Mesendoderm (in vitro differentiated cells): ENCODE results near the gene PRMT3.

Source experiments
- DNase-seq: peaks from one replicate; pipeline ENCODE4 v3.0.0; 2013
- H2AK5ac ChIP-seq: 2 replicates; pipeline ENCODE4 v1.6.1; 2013; ENCODE audit warnings: low read length, inconsistent platforms
- H2BK120ac ChIP-seq: 2 replicates; pipeline ENCODE4 v1.6.1; 2013; ENCODE audit warnings: low read depth, mild to moderate bottlenecking, low read length, moderate library complexity, mixed read lengths
- H2BK15ac ChIP-seq: replicated peaks from 2 replicates; pipeline ENCODE4 v1.6.1; 2013; ENCODE audit warnings: low read depth, mild to moderate bottlenecking, moderate library complexity
- H2BK5ac ChIP-seq: 2 replicates; pipeline ENCODE4 v1.6.1; 2013; ENCODE audit warnings: low read length, inconsistent platforms
- H3K18ac ChIP-seq: 2 replicates; pipeline ENCODE4 v1.6.1; 2013; ENCODE audit warnings: mild to moderate bottlenecking, low read length, mixed read lengths
- H3K23ac ChIP-seq: one replicate; pipeline ENCODE4 v1.6.1; 2013; ENCODE audit warnings: low read length
- H3K27ac ChIP-seq: 2 replicates; pipeline ENCODE4 v1.5.1; 2013; ENCODE audit warnings: low read depth, mild to moderate bottlenecking, inconsistent platforms, low read length, moderate library complexity
- H3K27me3 ChIP-seq: 2 replicates; pipeline ENCODE4 v1.6.1; 2013; ENCODE audit warnings: low read length, control low read depth, mild to moderate bottlenecking, inconsistent platforms; ENCODE audit not compliant: insufficient read depth, poor library complexity
- H3K36me3 ChIP-seq: 2 replicates; pipeline ENCODE4 v1.6.1; 2013; ENCODE audit warnings: low read length, inconsistent platforms; ENCODE audit not compliant: control insufficient read depth, insufficient read depth
- H3K4ac ChIP-seq: one replicate; pipeline ENCODE4 v1.6.1; 2013; ENCODE audit warnings: low read depth, mild to moderate bottlenecking, low read length, moderate library complexity
- H3K4me1 ChIP-seq: 2 replicates; pipeline ENCODE4 v1.6.1; 2013; ENCODE audit warnings: low read depth, low read length, inconsistent platforms; ENCODE audit not compliant: control insufficient read depth
- H3K4me2 ChIP-seq: 2 replicates; pipeline ENCODE4 v1.6.1; 2013; ENCODE audit warnings: low read length
- H3K4me3 ChIP-seq: 2 replicates; pipeline ENCODE4 v1.5.1; 2013; ENCODE audit warnings: mild to moderate bottlenecking, low read length
- H3K56ac ChIP-seq: one replicate; pipeline ENCODE4 v1.6.1; 2013; ENCODE audit warnings: low read length
- H3K79me1 ChIP-seq: 2 replicates; pipeline ENCODE4 v1.6.1; 2013; ENCODE audit warnings: low read length, inconsistent platforms
- H3K79me2 ChIP-seq: 2 replicates; pipeline ENCODE4 v1.6.1; 2013; ENCODE audit warnings: mild to moderate bottlenecking, low read length; ENCODE audit not compliant: control insufficient read depth, insufficient read depth
- H3K9ac ChIP-seq: 2 replicates; pipeline ENCODE4 v1.6.1; 2013; ENCODE audit warnings: low read length, inconsistent platforms
- H4K5ac ChIP-seq: one replicate; pipeline ENCODE4 v1.6.1; 2013; ENCODE audit warnings: low read length
- H4K8ac ChIP-seq: one replicate; pipeline ENCODE4 v1.6.1; 2013; ENCODE audit warnings: low read depth, mild to moderate bottlenecking, control low read depth, low read length, moderate library complexity
- WGBS: extraction: QIAGEN DNeasy Blood & Tissue Kit; methylation state at CpG from one replicate; pipeline ENCODE4 v1.1.7; 2013; ENCODE audit warnings: low lambda C conversion rate, missing lambda C conversion rate; ENCODE audit not compliant: insufficient coverage; ENCODE audit errors: extremely low coverage; 5-methylcytosine and 5-hydroxymethylcytosine counted together

Gene PRMT3

DNA sequence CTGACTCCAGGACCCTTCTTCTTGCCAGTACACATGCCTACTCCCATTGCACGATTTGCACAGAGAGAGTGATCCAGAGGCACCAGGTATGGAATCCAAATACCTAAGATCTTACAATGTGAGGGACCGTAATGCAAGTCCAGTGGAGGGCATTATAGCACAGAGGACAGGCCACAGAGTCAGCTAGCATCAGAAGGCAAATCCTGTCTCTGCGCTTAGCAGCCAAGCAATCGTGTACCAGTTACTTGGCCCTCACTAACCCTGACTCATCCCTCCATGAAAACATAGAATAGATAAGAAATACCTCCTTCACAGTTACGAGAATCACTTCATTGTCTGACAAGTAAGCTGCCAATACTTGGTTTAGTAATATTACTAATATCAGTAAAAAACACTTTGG is 142.2 kb downstream of the PRMT3 start:
- Histone ChIP-seq H3K9ac (no peak overlapping the region), H3K4me1 (no peaks in the 10 kb centered on the region), H3K79me2 (no peaks in the 10 kb centered on the region), H4K5ac (no peak overlapping the region), H2AK5ac (no peak overlapping the region), H3K4me2 (no peak overlapping the region), H3K23ac (no peak overlapping the region), H3K4me3 (no peak overlapping the region), H3K27ac (no peak overlapping the region), H3K27me3 (no peaks in the 10 kb centered on the region), H3K79me1 (no peaks in the 10 kb centered on the region), H2BK120ac (no peak overlapping the region), H3K56ac (no peak overlapping the region), H2BK5ac (no peak overlapping the region), H4K8ac (no peak overlapping the region), H3K18ac (no peak overlapping the region), H3K4ac (no peak overlapping the region), H2BK15ac (no peak overlapping the region), H3K36me3 (no peaks in the 10 kb centered on the region)
- no CpG with 5 or more reads among the region's 5 CpGs for WGBS
- DNase-seq: no peak

DNA sequence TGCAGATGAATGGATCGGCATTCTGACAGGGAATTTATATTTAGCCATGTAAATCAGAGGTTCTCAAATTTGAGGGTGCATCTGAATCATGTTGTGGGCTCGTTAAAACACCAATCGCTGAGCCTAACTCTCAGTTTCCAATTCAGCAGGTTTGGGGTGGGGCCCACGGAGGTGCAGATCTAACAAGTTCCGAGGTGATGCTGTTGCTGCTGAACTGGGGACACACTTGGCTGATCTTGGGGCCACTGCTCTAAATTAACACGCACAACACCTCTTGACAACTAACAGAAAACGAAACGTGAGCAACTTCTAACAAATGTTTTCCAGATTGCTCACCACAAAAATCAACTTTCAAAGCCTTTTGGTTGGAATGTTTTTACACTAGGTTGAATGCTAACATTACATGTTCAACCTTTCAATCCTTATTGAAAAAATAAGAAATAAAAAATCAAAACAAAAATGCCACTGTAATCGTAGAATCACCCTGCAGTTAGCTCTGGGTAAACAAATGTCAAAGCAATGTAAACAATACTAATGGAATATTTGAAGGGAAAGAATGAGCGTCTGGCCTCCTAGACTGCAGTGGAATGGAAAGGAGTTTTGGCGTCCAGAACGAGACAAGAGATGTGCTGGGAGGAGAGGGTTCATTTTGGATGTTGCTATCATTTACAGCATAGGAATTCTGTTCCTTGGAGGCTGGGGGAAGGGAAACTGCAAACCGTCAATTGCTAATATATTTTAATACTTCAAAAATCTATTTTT is 143.6 kb downstream of the PRMT3 start:
- H3K4ac ChIP-seq: no peak overlapping the region
- no peak overlapping the region for H2BK120ac ChIP-seq
- H3K23ac ChIP-seq: no peak overlapping the region
- no CpG with 5 or more reads among the region's 13 CpGs for WGBS
- no peak overlapping the region for H3K9ac ChIP-seq
- no peak overlapping the region for H2BK5ac ChIP-seq
- H3K79me2 ChIP-seq: no peaks in the 10 kb centered on the region
- no peaks in the 10 kb centered on the region for H3K4me1 ChIP-seq
- no peak overlapping the region for H3K4me2 ChIP-seq
- no peak overlapping the region for H3K4me3 ChIP-seq
- no peak overlapping the region for H3K18ac ChIP-seq
- H4K8ac ChIP-seq: no peak overlapping the region
- no peaks in the 10 kb centered on the region for H3K27me3 ChIP-seq
- no peak overlapping the region for H3K27ac ChIP-seq
- no peaks in the 10 kb centered on the region for H3K79me1 ChIP-seq
- H2AK5ac ChIP-seq: no peak overlapping the region
- H2BK15ac ChIP-seq: no peak overlapping the region
- H4K5ac ChIP-seq: no peak overlapping the region
- no peak for DNase-seq
- H3K56ac ChIP-seq: no peak overlapping the region
- no peaks in the 10 kb centered on the region for H3K36me3 ChIP-seq

DNA sequence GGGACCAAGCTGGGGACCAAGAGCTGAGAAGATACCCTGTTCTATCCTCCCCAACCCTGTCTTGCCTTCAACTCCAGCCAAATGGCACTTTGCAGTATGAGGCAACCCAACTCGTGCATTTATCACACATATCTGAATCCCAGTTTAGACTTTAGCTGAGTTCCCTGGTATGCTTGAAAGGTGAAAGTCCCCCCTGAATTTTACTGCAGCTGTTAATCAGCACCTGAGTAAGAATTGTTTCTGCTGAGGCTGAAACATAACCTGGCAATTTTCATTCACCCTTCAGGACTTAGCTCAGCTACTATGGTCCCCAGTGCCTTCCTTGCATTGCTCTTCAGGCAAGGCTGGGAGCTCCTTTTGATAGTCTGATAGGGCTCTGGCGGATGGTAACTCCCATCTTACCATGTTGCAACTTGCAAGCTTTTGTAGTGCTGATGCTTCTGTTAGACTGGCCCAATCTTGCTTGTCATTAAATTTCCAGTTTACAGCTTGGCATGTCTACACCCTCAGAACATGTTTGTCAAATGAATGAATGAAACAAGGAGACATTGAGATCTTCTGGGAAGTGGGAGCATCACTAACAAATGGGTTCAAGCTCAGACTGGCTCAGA is 147.9 kb downstream of the PRMT3 start:
- H4K5ac ChIP-seq: no peak overlapping the region
- WGBS: no CpG with 5 or more reads among the region's 2 CpGs
- H3K18ac ChIP-seq: no peak overlapping the region
- no peaks in the 10 kb centered on the region for H3K36me3 ChIP-seq
- H2BK5ac ChIP-seq: no peak overlapping the region
- H3K4me1 ChIP-seq: no peaks in the 10 kb centered on the region
- DNase-seq: no peak
- H2BK15ac ChIP-seq: no peak overlapping the region
- no peak overlapping the region for H3K56ac ChIP-seq
- H3K23ac ChIP-seq: no peak overlapping the region
- H3K27ac ChIP-seq: no peak overlapping the region
- H4K8ac ChIP-seq: no peak overlapping the region
- H3K79me1 ChIP-seq: no peaks in the 10 kb centered on the region
- no peak overlapping the region for H2BK120ac ChIP-seq
- no peak overlapping the region for H3K4ac ChIP-seq
- H3K4me3 ChIP-seq: no peak overlapping the region
- no peak overlapping the region for H3K4me2 ChIP-seq
- no peaks in the 10 kb centered on the region for H3K27me3 ChIP-seq
- H3K9ac ChIP-seq: no peak overlapping the region
- H3K79me2 ChIP-seq: no peaks in the 10 kb centered on the region
- H2AK5ac ChIP-seq: no peak overlapping the region

DNA sequence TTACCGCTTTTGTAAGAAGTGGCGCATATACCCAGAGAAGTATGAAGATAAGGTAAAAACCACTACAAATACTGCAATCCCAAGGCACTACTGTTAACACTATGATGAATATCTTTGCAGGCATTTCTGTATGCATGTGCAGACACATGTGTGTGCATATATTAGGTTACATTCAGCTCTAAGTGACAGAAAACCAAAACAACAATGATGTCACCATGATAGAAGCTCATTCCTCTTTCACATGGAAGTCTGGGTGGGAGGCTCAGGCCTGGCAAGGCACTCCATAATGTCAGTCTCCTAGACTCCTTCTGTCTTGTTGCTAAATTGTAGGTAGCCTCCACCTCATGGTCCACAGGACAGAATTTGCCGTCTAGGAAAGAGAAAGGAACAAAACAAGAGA is 148.8 kb downstream of the PRMT3 start:
- no peaks in the 10 kb centered on the region for H3K79me1 ChIP-seq
- no peak overlapping the region for H2BK15ac ChIP-seq
- H2BK120ac ChIP-seq: no peak overlapping the region
- H3K79me2 ChIP-seq: no peaks in the 10 kb centered on the region
- no peaks in the 10 kb centered on the region for H3K36me3 ChIP-seq
- H3K9ac ChIP-seq: no peak overlapping the region
- no peaks in the 10 kb centered on the region for H3K27me3 ChIP-seq
- no peak overlapping the region for H4K5ac ChIP-seq
- no peak overlapping the region for H3K4me3 ChIP-seq
- no peak overlapping the region for H3K23ac ChIP-seq
- no peaks in the 10 kb centered on the region for H3K4me1 ChIP-seq
- H3K18ac ChIP-seq: no peak overlapping the region
- no peak overlapping the region for H4K8ac ChIP-seq
- WGBS: no CpG with 5 or more reads among the region's 3 CpGs
- H3K27ac ChIP-seq: no peak overlapping the region
- no peak for DNase-seq
- no peak overlapping the region for H2BK5ac ChIP-seq
- H2AK5ac ChIP-seq: no peak overlapping the region
- H3K4ac ChIP-seq: no peak overlapping the region
- H3K4me2 ChIP-seq: no peak overlapping the region
- H3K56ac ChIP-seq: no peak overlapping the region

DNA sequence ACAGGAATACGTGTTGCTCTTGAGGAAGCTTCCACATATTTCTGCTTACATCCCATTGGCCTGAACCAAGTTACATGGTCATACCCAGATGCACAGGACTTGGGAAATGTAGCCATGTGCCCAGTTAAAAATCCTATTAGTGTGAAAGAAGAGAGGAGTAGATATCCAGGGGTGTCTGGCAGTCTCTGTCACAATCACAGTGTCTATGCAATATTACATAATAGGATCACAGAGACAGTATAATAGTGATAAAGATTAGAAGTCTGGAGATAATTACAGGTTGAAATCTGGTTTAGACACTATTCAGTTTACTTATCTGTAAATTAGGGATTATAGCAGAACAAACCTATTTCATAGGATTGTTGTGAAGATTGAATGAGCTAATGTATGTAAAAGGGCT is 149.3 kb downstream of the PRMT3 start:
- DNase-seq: no peak
- Histone ChIP-seq H3K4me2 (no peak overlapping the region), H3K56ac (no peak overlapping the region), H3K18ac (no peak overlapping the region), H3K4me3 (no peak overlapping the region), H4K5ac (no peak overlapping the region), H2BK5ac (no peak overlapping the region), H3K36me3 (no peaks in the 10 kb centered on the region), H3K27ac (no peak overlapping the region), H3K4me1 (no peaks in the 10 kb centered on the region), H3K79me1 (no peaks in the 10 kb centered on the region), H2BK15ac (no peak overlapping the region), H2AK5ac (no peak overlapping the region), H4K8ac (no peak overlapping the region), H3K23ac (no peak overlapping the region), H3K4ac (no peak overlapping the region), H3K79me2 (no peaks in the 10 kb centered on the region), H3K27me3 (no peaks in the 10 kb centered on the region), H3K9ac (no peak overlapping the region), H2BK120ac (no peak overlapping the region)
- no CpG with 5 or more reads among the region's 1 CpG for WGBS

DNA sequence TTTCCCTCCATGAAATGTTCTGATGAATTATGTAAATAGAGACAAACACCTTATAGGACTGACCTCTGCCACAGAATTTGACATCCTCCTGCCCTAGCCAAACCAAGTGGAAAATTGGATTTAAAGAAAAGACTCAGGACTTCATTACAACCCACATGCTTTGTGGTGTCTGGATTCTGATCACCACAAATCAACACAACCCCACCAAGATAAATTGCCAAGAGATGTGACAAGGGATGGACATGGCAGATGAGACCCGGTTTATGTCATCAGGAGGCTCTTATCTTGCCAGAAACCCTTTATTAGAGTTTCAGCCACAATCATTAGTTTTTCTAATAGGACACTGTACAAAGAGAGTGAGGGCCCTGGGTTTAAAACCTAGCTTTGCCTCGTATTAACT is 154.0 kb downstream of the PRMT3 start:
- Histone ChIP-seq H2BK120ac (no peak overlapping the region), H3K79me1 (no peaks in the 10 kb centered on the region), H3K36me3 (no peaks in the 10 kb centered on the region), H2AK5ac (no peak overlapping the region), H3K4me3 (no peak overlapping the region), H4K8ac (no peak overlapping the region), H3K27me3 (no peaks in the 10 kb centered on the region), H3K4me2 (no peak overlapping the region), H3K79me2 (no peaks in the 10 kb centered on the region), H2BK5ac (no peak overlapping the region), H3K4me1 (peaks cover 9% of the 10 kb centered on the region), H2BK15ac (no peak overlapping the region), H3K56ac (no peak overlapping the region), H3K23ac (no peak overlapping the region), H3K18ac (no peak overlapping the region), H4K5ac (no peak overlapping the region), H3K4ac (no peak overlapping the region), H3K27ac (no peak overlapping the region), H3K9ac (no peak overlapping the region)
- no peak for DNase-seq
- WGBS: no CpG with 5 or more reads among the region's 2 CpGs
